CD4-positive, alpha-beta T cell (primary cell): ENCODE measurements around the gene RAET1L. TPM values are rescaled to one million over a fixed set of nuclear protein-coding genes. Genes with fewer than 3 reads are reported as not detected.
"Not testable (repeated sequence)": the region's sequence is repeated elsewhere in the genome, so short reads cannot be mapped to it uniquely, and the experiment has no call there.

ENCODE experiments used
- ATAC-seq: fragments of 200-7000 bp; cut with Tn5 transposase; one replicate; pipeline ENCODE4 v1.10.0; 2022; ENCODE audit warnings: mild to moderate bottlenecking; ENCODE audit not compliant: poor library complexity
- CTCF ChIA-PET: fragments of 350-600 bp; sonication (Branson Sonifier 250); formaldehyde crosslinking; loops from one replicate; lab custom pipeline; 2021; ENCODE audit warnings: antibody characterized with exemption, inconsistent platforms; lab: Charles Lee
- POLR2A ChIA-PET: fragments of 350-600 bp; sonication (Branson Sonifier 250); formaldehyde crosslinking; loops from one replicate; lab custom pipeline; 2021; ENCODE audit warnings: antibody characterized with exemption, inconsistent platforms; lab: Charles Lee
- DNase-seq, 14 experiments: peaks; one replicate each; pipeline ENCODE4 v3.0.0-alpha.2; 2013 to 2020; ENCODE audit warnings: mixed read lengths in 2 of 14
- H3K27ac ChIP-seq, 2 donors: one replicate each; pipeline versions ENCODE4 v1.5.1 to v1.7.0; 2013; ENCODE audit warnings: low read length in 2 of 2, low read depth in 1 of 2, mild to moderate bottlenecking in 1 of 2
- H3K27me3 ChIP-seq, 2 experiments: 1 replicate in 1 of 2; 2 replicates in 1 of 2; pipeline versions ENCODE4 v1.6.1 to v1.7.0; 2013; ENCODE audit warnings: low read length in 2 of 2, control low read depth in 1 of 2, mild to moderate bottlenecking in 1 of 2, moderate library complexity in 1 of 2; ENCODE audit not compliant: insufficient read depth in 2 of 2, control insufficient read depth in 1 of 2
- H3K36me3 ChIP-seq: one replicate; pipeline ENCODE4 v1.6.1; 2013; ENCODE audit warnings: low read length, control low read depth; ENCODE audit not compliant: insufficient read depth
- H3K4me1 ChIP-seq: one replicate; pipeline ENCODE4 v1.6.1; 2013; ENCODE audit warnings: low read length, control low read depth; ENCODE audit not compliant: insufficient read depth
- H3K4me3 ChIP-seq: one replicate; pipeline ENCODE4 v1.5.1; 2013; ENCODE audit warnings: mild to moderate bottlenecking, low read length, moderate library complexity
- H3K9me3 ChIP-seq, 2 experiments: 1 replicate in 1 of 2; 2 replicates in 1 of 2; pipeline versions ENCODE4 v1.6.1 to v1.7.0; 2013; ENCODE audit warnings: low read length in 2 of 2, mild to moderate bottlenecking in 2 of 2, control low read depth in 1 of 2, moderate library complexity in 1 of 2; ENCODE audit not compliant: control insufficient read depth in 1 of 2, insufficient read depth in 1 of 2
- H3K27ac Mint-ChIP-seq: one replicate; pipeline ENCODE4 v1.8.0; 2020; ENCODE audit warnings: mixed read lengths
- H3K27me3 Mint-ChIP-seq: one replicate; pipeline ENCODE4 v1.8.0; 2021; ENCODE audit warnings: mixed read lengths
- H3K36me3 Mint-ChIP-seq: one replicate; pipeline ENCODE4 v1.8.0; 2021; ENCODE audit warnings: low read depth, mixed read lengths
- H3K4me1 Mint-ChIP-seq: one replicate; pipeline ENCODE4 v1.8.0; 2021; ENCODE audit warnings: low read depth, mixed read lengths
- H3K4me3 Mint-ChIP-seq: one replicate; pipeline ENCODE4 v1.8.0; 2020; ENCODE audit warnings: mild to moderate bottlenecking, mixed read lengths
- H3K9me3 Mint-ChIP-seq: one replicate; pipeline ENCODE4 v1.8.0; 2020; ENCODE audit warnings: mixed read lengths
- CTCF ChIP-seq: fragments of 200-600 bp; IDR thresholded peaks from one replicate; pipeline ENCODE4 v1.8.0; 2022; ENCODE audit warnings: antibody characterized with exemption, mild to moderate bottlenecking
- intact Hi-C, 2 experiments: fragments of 100-400 bp; cut with DNase I in 1 of 2; cut with micrococcal nuclease in 1 of 2; formaldehyde crosslinking; loops; one replicate each; pipeline versions ENCODE4 v1.15.1 to v1.9.0; 2023 to 2025; cut with DNase I, micrococcal nuclease
- total RNA-seq, 174 experiments: library from RNA in 2 of 174; stranded (reverse) in 2 of 174; gene quantifications; one replicate each; pipeline ENCODE4 v1.2.3 and lab custom pipeline; 2021 to 2026

Gene RAET1L
- total RNA-seq, 2 experiments from 2014 or later, result not detected

- no peaks in the 10 kb centered on the region for H3K36me3 Mint-ChIP-seq
- H3K4me1 ChIP-seq, result peaks cover 14% of the 10 kb centered on the region
- H3K4me1 Mint-ChIP-seq, result peaks cover 9% of the 10 kb centered on the region
- H3K27ac ChIP-seq, result no peak overlapping the region
- peaks cover 23 to 37% of the 10 kb centered on the region in 2 experiments for H3K27me3 ChIP-seq
- no peak for ATAC-seq
- H3K36me3 ChIP-seq, result no peaks in the 10 kb centered on the region
- H3K4me3 ChIP-seq, result no peak overlapping the region
- intact Hi-C loops, result no loop called here
- H3K9me3 Mint-ChIP-seq, result no peaks in the 10 kb centered on the region
- H3K27me3 Mint-ChIP-seq, result peaks cover 72% of the 10 kb centered on the region
- no peak overlapping the region for H3K4me3 Mint-ChIP-seq
- H3K27ac Mint-ChIP-seq, result no peak overlapping the region
- H3K9me3 ChIP-seq, result peaks cover 0 to 5% of the 10 kb centered on the region in 2 experiments
- no peak for DNase-seq
- ChIA-PET POLR2A (no interaction called here), CTCF (no interaction called here)
- TF ChIP-seq CTCF, result no peak
Measured at GRCh38 chr6:150026976-150027805, 1.9 kb upstream of the RAET1L start.

GRCh38 chr6:150024646-150025155 lies 631 bp downstream of the RAET1L start:
- DNase-seq (no peak), ATAC-seq (no peak)
- peaks cover 9% of the 10 kb centered on the region for H3K4me1 Mint-ChIP-seq
- H3K36me3 Mint-ChIP-seq, result no peaks in the 10 kb centered on the region
- Histone ChIP-seq H3K4me1 (peaks cover 14% of the 10 kb centered on the region), H3K27me3 (peaks cover 23 to 37% of the 10 kb centered on the region in 2 experiments), H3K4me3 (no peak overlapping the region), H3K36me3 (no peaks in the 10 kb centered on the region), H3K9me3 (peaks cover 0 to 5% of the 10 kb centered on the region in 2 experiments), H3K27ac (no peak overlapping the region)
- H3K27ac Mint-ChIP-seq, result no peak overlapping the region
- H3K9me3 Mint-ChIP-seq, result no peaks in the 10 kb centered on the region
- H3K27me3 Mint-ChIP-seq, result peaks cover 72% of the 10 kb centered on the region
- POLR2A ChIA-PET, result no interaction called here
- CTCF ChIA-PET, result no interaction called here
- no peak overlapping the region for H3K4me3 Mint-ChIP-seq
- TF ChIP-seq CTCF, result no peak
- intact Hi-C loops, result no loop called here

GRCh38 chr6:150024021-150024420 lies 1.3 kb downstream of the RAET1L start:
- H3K36me3 Mint-ChIP-seq, DNase-seq, H3K4me1 Mint-ChIP-seq, intact Hi-C loops, H3K9me3 Mint-ChIP-seq, H3K9me3 ChIP-seq, H3K27ac ChIP-seq, H3K4me3 Mint-ChIP-seq, ATAC-seq, POLR2A ChIA-PET, H3K4me3 ChIP-seq, H3K27ac Mint-ChIP-seq, CTCF ChIA-PET, H3K36me3 ChIP-seq: not testable (repeated sequence)
- Histone ChIP-seq H3K4me1 (peaks cover 14% of the 10 kb centered on the region), H3K27me3 (peaks cover 26 to 39% of the 10 kb centered on the region in 2 experiments)
- H3K27me3 Mint-ChIP-seq, result peaks cover 74% of the 10 kb centered on the region

GRCh38 chr6:150021870-150022269 lies 3.5 kb downstream of the RAET1L start:
- H3K27ac Mint-ChIP-seq, H3K4me3 Mint-ChIP-seq, CTCF ChIA-PET, H3K4me3 ChIP-seq, intact Hi-C loops, H3K9me3 ChIP-seq, H3K36me3 Mint-ChIP-seq, POLR2A ChIA-PET, H3K9me3 Mint-ChIP-seq, DNase-seq, H3K36me3 ChIP-seq, H3K27ac ChIP-seq, ATAC-seq: not testable (repeated sequence)
- H3K27me3 Mint-ChIP-seq, result peaks cover 76% of the 10 kb centered on the region
- Histone ChIP-seq H3K4me1 (peaks cover 14% of the 10 kb centered on the region), H3K27me3 (peaks cover 25 to 38% of the 10 kb centered on the region in 2 experiments)
- H3K4me1 Mint-ChIP-seq, result peaks cover 11% of the 10 kb centered on the region
